D721Med (cell line): ENCODE measurements around the gene UBE3C.
"Not testable (repeated sequence)": the region's sequence is repeated elsewhere in the genome, so short reads cannot be mapped to it uniquely, and the experiment has no call there.

ENCODE experiments used
- DNase-seq: peaks from one replicate; pipeline ENCODE4 v3.0.0; 2011; ENCODE audit warnings: low spot score; ENCODE audit not compliant: insufficient read length
- FAIRE-seq: peaks from 2 replicates; lab custom pipeline; 2011; peaks lifted over from hg19 to GRCh38; lab: Jason Lieb, UNC
- TF ChIP-seq, protein P1 (sequence below): IDR thresholded peaks from 2 replicates; pipeline ENCODE4 v1.5.1; 2012; ENCODE audit warnings: mild to moderate bottlenecking, control low read depth; ENCODE audit not compliant: insufficient read depth; ENCODE audit errors: missing control alignments

The UBE3C gene

DNA sequence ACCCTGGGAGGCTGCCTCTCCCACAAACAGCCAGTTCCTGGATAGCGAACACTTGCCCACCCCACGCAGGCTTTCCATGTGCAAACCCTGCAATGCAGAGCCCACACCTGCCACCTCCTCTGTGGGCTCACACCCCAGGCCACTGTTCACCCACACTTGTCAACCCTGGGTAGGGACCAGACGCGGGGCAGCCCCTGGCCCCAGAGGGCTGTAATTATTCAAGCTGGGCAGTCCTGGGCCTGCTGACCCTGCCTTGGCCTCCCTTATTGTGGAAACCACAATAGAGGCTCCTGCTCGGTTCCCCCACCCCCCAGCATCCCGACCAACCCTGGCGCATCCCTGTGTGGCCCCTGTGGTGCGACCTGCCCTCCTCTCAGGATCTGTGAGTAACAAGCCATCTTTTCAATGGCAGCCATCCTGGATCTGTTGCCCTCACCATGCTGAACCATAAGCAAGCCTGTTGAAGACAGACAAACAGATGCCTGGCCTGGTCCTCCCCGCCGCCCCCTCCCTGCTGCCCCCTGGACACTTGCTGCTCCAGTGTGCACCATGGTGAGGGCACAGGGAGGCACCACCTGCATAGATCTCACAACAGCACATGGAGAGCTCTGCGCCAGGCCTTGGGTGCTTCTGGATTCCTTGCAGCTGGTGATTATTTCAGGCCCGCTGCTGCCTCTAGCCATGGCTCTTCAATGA, 15.8 kb upstream of the UBE3C start:
- no peak for FAIRE-seq
- TF ChIP-seq, protein P1, sequence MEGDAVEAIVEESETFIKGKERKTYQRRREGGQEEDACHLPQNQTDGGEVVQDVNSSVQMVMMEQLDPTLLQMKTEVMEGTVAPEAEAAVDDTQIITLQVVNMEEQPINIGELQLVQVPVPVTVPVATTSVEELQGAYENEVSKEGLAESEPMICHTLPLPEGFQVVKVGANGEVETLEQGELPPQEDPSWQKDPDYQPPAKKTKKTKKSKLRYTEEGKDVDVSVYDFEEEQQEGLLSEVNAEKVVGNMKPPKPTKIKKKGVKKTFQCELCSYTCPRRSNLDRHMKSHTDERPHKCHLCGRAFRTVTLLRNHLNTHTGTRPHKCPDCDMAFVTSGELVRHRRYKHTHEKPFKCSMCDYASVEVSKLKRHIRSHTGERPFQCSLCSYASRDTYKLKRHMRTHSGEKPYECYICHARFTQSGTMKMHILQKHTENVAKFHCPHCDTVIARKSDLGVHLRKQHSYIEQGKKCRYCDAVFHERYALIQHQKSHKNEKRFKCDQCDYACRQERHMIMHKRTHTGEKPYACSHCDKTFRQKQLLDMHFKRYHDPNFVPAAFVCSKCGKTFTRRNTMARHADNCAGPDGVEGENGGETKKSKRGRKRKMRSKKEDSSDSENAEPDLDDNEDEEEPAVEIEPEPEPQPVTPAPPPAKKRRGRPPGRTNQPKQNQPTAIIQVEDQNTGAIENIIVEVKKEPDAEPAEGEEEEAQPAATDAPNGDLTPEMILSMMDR = no peak
- no peak for DNase-seq

DNA sequence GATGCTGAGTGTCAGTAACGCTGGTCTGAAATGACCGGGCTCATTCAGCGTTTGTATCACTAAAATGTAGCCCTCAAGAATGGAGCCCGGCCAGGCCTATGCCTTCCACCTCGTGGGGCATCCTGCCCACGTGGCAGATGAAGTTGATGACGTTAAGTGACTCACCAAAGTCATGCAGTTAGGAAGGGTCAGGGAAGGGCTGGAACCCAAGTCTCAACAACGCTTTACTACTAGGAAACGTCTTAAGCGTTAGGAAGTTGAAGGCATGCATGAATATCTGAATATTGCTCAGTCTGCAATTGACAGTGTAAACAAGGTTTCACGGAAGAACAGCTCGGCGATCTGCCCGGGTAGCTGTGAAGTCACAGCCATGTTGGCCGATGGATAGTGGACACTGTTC, 14.0 kb upstream of the UBE3C start:
- FAIRE-seq (no peak), DNase-seq (no peak)
- TF ChIP-seq, protein P1 = no peak

DNA sequence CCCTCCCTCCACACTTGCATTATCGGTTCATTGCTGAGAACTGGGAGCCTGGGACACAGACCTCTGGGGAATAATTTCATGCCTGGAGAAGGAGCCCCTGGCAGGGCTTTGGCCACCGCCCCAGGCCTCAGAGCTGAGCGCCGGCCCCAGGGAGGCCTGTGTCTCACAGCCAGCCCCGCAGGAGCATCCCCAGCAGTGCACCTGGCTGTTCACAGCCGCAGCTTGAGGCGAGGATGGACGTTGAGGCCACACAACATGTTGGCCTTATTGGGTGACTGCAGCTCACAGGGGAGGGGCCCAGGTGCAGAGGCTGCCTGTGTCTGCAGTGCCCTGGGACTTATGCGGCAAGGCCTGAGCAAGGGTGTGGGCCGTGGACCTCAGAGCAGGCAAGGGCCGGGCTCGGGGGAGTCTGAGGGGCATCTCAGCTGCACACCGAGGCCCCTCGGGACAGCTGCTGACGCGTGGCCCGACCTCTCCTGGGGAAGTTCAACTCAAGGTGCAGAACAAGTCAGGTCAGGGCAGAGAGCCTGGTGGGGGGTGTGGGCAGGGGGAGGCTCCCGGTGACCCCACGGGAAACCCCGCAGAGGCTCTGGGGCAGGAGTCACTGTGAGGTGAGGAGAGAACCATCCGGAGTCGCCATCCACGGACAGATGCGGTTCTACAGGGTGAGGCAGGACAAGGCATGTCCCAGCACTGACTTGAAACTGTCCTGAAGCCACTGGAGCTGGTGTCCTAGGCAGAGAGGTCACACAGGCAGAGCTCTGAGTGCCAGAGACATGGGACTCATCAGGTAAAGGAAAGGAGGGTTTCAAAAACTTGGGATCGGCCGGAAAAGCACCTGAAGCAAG, 13.1 kb upstream of the UBE3C start:
- no peak for FAIRE-seq
- TF ChIP-seq, protein P1 = no peak
- DNase-seq = no peak

DNA sequence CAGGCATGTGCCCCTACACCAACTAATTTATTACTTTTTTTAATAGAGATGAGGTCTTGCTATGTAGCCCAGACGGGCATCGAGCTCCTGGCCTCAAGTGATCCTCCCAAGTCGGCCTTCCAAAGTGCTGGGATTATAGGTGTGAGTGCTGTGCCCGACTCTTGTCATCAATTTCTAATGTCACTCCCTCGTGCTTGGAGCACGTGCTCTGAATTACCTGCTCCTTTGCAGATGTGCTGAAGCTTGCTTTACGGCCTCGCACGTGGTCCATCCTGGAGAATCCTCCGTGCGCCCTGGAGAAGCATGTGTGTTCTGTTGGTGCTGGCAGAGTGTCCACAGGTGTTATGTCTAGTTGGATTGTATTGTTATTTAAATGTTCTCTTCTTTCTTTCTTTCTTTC, 11.8 kb upstream of the UBE3C start:
- TF ChIP-seq, protein P1 = no peak
- DNase-seq (no peak), FAIRE-seq (no peak)

DNA sequence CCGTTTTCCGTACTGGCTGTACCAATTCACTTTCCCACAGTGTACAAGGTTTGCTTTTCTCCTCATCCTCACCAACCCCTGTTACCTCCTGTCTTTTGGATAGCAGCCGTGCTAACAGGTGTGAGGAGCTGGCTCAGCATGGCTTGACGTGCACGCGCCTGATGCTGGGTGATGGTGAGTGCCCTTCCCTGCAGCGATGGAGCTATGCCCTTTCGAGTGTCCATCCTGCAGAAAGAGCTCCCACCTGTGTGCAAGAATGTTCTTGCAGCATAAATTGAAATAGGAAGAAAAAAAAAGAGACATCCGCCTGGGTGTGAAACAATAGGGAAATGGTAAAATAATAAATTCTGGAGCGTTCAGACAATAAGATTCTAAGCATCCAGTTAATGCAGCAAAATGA, 9.5 kb upstream of the UBE3C start:
- TF ChIP-seq, protein P1 = no peak
- FAIRE-seq (no peak), DNase-seq (no peak)

DNA sequence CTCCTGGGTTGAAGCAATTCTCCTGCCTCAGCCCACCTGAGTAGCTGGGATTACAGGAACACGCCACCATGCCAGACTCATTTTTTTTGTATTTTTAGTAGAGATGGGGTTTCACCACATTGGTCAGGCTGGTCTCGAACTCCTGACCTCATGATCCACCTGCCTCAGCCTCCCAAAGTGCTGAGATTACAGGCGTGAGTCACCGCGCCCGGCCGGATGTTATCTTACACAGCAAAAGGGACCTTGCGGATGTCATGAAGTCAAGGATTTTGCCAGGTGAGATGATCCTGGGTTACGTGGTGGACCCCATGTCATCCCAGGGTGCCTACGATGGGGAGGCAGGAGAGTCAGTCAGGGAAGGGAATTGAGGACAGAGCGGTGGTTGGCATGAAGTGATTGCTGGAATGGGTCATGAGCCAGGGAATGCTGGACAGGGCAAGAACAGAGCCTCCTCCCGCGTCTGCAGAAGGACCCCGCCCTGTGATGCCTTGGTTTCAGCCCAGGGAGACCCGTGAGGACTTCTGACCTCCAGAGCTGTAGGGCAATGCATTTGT, 8.7 kb upstream of the UBE3C start:
- FAIRE-seq = no peak
- TF ChIP-seq, protein P1 = no peak
- no peak for DNase-seq

DNA sequence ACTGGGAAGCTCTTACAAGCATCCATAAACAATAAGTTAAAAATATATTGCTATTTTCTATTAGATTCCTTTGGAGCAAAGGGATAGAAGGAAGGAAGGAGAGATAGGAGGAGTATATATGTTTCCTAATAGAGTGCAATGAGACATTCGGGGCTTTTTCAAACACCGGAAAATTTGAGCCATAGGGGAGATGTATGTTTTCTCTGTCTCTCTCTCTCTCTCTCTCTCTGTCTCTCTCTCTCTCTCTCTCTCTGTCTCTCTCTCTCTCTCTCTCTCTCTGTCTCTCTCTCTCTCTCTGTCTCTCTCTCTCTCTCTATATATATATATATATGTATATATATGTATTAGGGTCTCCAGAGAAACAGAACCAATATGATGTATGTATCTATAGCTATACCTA, 7.9 kb upstream of the UBE3C start:
- not testable (repeated sequence) for DNase-seq, FAIRE-seq
